Measurements from ENCODE around the gene THSD4.

THSD4 gene

DNA sequence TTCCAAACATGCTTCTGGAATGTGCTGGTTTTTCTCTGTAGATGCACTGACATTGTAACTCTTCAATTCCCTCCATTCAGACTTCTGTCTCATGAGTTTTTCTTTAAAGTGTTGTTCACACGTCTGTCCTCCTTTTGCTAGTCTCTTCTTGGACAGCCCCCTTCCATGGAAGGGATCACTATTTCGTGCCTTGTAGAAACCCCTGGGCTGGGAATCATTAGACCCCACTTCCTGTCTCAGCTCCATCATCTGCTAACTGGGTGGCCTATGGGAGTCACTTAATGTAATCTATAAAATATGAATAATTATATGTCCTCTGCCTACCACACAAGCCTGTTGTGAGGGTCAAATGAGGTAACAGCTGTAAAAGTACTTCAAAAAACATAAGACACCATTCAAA lies 110.6 kb downstream of the THSD4 start:
- Histone ChIP-seq H3K27ac (ENCODE audit: low read depth, low read length, severe bottlenecking) (no peak overlapping the region), H3K9me3 (ENCODE audit: control insufficient read depth, low read length) (no peaks in the 10 kb centered on the region), H3K36me3 (ENCODE audit: control insufficient read depth, insufficient read depth, low read length) (no peaks in the 10 kb centered on the region), H3K4me1 (ENCODE audit: control insufficient read depth, insufficient read depth, low read length, poor library complexity, severe bottlenecking) (peaks cover 7% of the 10 kb centered on the region), H3K4me3 (ENCODE audit: extremely low read depth, insufficient read depth, low read length, poor library complexity, severe bottlenecking) (no peak overlapping the region)
- 100% methylated on average over 1 of the region's 2 CpGs; no CpG with 5 or more reads in 1 of the 2 experiments for WGBS, 2 experiments (ENCODE audit: insufficient coverage in 2 of 2)

DNA sequence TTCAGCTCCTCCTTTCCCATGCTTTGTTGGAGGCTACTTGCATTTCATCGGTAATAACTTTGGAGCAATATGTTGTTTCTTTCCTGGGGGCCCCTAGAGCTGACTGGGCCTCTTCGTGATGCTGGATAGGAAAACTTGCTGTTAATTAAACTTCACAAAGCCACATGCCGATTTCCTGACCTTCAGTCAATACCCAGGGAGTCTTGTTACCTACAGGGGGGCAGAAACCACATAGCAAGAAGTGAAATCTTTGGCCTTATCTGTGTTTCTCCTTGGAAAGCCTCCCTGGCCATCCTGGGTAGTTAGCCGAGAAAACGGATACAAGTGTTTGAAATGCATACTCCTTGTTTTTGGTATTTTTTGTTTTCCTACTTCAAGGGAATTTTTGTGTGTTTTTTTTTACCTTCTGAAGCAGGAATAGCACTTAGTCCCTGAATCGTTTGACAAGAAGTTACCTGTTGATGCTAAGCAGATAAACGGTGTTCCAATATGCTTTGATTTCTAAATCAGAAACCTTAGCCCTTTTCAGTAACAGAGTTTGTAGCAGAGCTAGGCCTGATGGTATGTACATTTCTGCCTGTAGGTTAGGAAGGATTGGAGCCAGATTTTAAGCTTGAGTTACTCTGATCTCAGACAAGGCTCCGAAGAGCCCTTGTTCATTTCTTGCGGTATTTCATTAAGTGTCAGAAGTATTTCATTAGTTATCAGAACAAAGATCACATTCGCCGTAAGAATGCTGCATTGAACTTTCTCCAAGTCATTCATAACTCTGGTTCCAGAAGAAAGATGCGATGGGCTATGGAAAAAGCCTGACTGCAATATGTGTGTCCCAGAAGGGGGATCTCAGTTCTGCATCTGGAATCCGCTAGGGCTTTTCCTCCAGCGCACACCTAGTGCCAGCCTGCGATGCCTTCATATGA lies 111.5 kb downstream of the THSD4 start:
- 72 to 81% methylated on average over 8 to 12 of the region's 15 CpGs for WGBS, 2 experiments (ENCODE audit: insufficient coverage in 2 of 2)
- no peak overlapping the region for H3K27ac ChIP-seq (ENCODE audit: low read depth, low read length, severe bottlenecking)
- no peak overlapping the region for H3K4me3 ChIP-seq (ENCODE audit: extremely low read depth, insufficient read depth, low read length, poor library complexity, severe bottlenecking)

DNA sequence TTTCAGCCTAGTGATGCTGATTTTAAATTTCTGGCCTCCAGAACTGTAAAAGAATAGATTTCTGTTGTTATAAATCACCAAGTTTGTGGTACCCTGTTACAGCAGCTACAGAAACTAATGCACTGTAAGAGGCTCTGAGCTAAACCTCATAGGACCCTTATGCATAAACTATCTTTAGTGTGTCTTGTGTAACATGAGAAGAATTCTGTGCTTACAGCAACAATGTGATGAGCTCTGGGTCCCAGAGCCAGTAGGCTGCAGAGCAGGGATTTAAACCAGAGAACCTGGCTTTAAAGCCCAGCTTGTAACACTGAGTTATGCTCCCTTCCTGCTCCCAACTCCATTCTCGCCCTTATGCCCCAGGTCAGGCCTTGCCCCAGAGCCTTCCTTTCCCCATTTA lies 113.1 kb downstream of the THSD4 start:
- no peaks in the 10 kb centered on the region for H3K9me3 ChIP-seq (ENCODE audit: control insufficient read depth, low read length)
- H3K4me3 ChIP-seq (ENCODE audit: extremely low read depth, insufficient read depth, low read length, poor library complexity, severe bottlenecking) = no peak overlapping the region
- peaks cover 7% of the 10 kb centered on the region for H3K4me1 ChIP-seq (ENCODE audit: control insufficient read depth, insufficient read depth, low read length, poor library complexity, severe bottlenecking)
- WGBS, 2 experiments (ENCODE audit: insufficient coverage in 2 of 2) = 92 to 100% methylated on average over 1 of the region's 1 CpG
- H3K36me3 ChIP-seq (ENCODE audit: control insufficient read depth, insufficient read depth, low read length) = no peaks in the 10 kb centered on the region
- H3K27ac ChIP-seq (ENCODE audit: low read depth, low read length, severe bottlenecking) = peak overlapping the region; percentile 43

More for the DNA sequence above, 111.5 kb downstream of the THSD4 start:
- H3K36me3 ChIP-seq (ENCODE audit: control insufficient read depth, insufficient read depth, low read length) = no peaks in the 10 kb centered on the region
- no peaks in the 10 kb centered on the region for H3K9me3 ChIP-seq (ENCODE audit: control insufficient read depth, low read length)
- peaks cover 7% of the 10 kb centered on the region for H3K4me1 ChIP-seq (ENCODE audit: control insufficient read depth, insufficient read depth, low read length, poor library complexity, severe bottlenecking)

DNA sequence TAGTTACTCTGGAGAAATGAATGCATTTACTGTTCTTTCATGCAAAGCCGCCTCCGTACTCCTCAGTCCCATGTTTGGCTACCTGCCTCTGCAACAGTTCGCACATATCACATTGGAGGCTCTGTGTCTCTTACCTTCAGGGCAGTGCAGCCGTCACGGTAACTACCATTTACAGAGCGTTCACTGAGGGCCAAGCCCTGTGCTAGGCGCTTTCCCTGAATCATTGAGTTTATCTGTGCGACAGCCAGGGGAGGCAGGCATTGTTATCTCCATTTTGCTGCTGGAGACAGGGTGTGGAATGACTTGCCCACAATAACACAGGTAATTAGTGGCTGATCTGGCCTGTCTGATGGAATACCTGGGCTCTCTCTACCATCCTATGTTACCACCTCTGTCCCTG lies 115.0 kb downstream of the THSD4 start:
- peaks cover 7% of the 10 kb centered on the region for H3K4me1 ChIP-seq (ENCODE audit: control insufficient read depth, insufficient read depth, low read length, poor library complexity, severe bottlenecking)
- no peak overlapping the region for H3K4me3 ChIP-seq (ENCODE audit: extremely low read depth, insufficient read depth, low read length, poor library complexity, severe bottlenecking)
- no peak overlapping the region for H3K27ac ChIP-seq (ENCODE audit: low read depth, low read length, severe bottlenecking)
- WGBS, 2 experiments (ENCODE audit: insufficient coverage in 2 of 2) = 92 to 98% methylated on average over 8 of the region's 8 CpGs
- H3K36me3 ChIP-seq (ENCODE audit: control insufficient read depth, insufficient read depth, low read length) = no peaks in the 10 kb centered on the region
- H3K9me3 ChIP-seq (ENCODE audit: control insufficient read depth, low read length) = no peaks in the 10 kb centered on the region

DNA sequence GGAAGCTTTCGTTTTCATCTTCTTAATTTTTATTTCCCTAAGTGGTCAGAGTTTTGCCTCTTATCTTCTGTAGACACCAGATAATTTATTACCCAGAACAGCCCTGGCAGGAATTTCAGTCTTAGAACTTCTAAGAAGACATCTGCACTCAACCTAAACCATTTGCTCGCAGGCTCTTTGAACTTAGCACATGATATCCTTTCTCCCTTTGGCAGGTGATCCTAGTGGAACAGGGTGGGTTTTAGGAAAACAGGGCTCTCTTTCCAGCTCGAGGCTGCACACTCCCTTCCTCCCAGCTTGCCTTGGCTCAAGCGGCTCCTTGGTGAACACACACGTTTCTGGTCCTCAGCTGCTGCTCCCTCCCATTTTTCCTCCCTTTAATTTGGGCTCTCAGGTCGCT lies 116.5 kb downstream of the THSD4 start:
- Histone ChIP-seq H3K9me3 (ENCODE audit: control insufficient read depth, low read length) (no peaks in the 10 kb centered on the region), H3K36me3 (ENCODE audit: control insufficient read depth, insufficient read depth, low read length) (no peaks in the 10 kb centered on the region), H3K4me1 (ENCODE audit: control insufficient read depth, insufficient read depth, low read length, poor library complexity, severe bottlenecking) (peaks cover 7% of the 10 kb centered on the region), H3K27ac (ENCODE audit: low read depth, low read length, severe bottlenecking) (no peak overlapping the region), H3K4me3 (ENCODE audit: extremely low read depth, insufficient read depth, low read length, poor library complexity, severe bottlenecking) (no peak overlapping the region)
- WGBS, 2 experiments (ENCODE audit: insufficient coverage in 2 of 2) = 89 to 91% methylated on average over 5 of the region's 6 CpGs

DNA sequence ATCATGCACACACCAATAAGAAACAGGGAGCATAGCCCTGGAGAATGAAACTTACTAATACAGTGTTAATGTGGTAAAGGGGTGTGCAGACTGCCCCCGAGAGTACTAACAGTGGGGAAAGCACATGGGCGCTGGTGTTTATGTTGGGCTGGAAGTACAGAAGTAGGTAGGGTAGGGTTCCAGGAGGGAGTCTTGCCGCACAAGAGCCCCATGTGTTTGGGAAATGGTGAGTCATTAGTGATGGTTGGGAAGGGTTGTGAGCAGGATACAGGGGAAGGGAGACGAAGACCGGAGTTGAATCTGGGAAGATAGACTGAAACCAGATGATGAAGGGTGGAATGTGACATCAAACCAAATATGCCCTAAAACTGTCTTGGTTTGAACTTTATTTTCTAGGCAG lies 117.1 kb downstream of the THSD4 start:
- no peaks in the 10 kb centered on the region for H3K36me3 ChIP-seq (ENCODE audit: control insufficient read depth, insufficient read depth, low read length)
- WGBS, 2 experiments (ENCODE audit: insufficient coverage in 2 of 2) = 96 to 98% methylated on average over 5 of the region's 5 CpGs
- H3K9me3 ChIP-seq (ENCODE audit: control insufficient read depth, low read length) = no peaks in the 10 kb centered on the region
- peaks cover 7% of the 10 kb centered on the region for H3K4me1 ChIP-seq (ENCODE audit: control insufficient read depth, insufficient read depth, low read length, poor library complexity, severe bottlenecking)
- no peak overlapping the region for H3K27ac ChIP-seq (ENCODE audit: low read depth, low read length, severe bottlenecking)
- no peak overlapping the region for H3K4me3 ChIP-seq (ENCODE audit: extremely low read depth, insufficient read depth, low read length, poor library complexity, severe bottlenecking)

DNA sequence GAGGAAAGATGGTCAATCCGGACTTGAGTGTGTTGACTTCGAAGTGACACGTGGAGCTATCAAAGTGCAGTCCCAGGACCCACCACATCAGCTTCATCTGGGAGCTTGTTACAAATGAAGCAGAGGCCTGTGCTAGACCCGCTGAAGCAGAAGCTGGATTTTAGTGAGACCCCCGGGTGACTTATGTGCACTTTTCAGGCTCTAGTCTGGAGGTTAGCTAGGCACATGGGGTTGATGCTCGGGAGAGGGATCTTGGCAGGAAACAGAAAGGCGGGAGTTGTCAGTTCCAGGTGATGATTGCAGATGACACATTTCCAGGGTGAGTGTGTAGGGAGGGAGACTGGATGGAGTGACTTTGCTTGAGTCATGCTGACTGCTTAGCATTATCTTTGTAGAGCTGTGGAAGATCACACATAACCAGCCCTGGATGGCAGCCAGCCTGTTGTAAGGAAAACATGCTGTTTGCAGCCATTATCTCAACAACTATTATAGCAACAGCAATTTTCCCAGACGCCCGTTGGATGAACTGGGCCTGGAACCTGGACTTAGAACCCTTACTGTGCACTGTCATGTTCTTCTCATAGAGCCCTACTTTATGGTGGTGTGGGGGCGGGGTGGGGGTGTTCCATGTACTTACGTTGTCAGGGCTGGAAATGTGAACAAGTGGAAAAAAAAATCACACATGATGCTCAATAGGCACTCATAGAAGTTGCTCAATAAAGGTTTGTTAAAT lies 122.4 kb downstream of the THSD4 start:
- Histone ChIP-seq H3K9me3 (ENCODE audit: control insufficient read depth, low read length) (no peaks in the 10 kb centered on the region), H3K4me1 (ENCODE audit: control insufficient read depth, insufficient read depth, low read length, poor library complexity, severe bottlenecking) (no peaks in the 10 kb centered on the region), H3K36me3 (ENCODE audit: control insufficient read depth, insufficient read depth, low read length) (no peaks in the 10 kb centered on the region), H3K4me3 (ENCODE audit: extremely low read depth, insufficient read depth, low read length, poor library complexity, severe bottlenecking) (no peak overlapping the region), H3K27ac (ENCODE audit: low read depth, low read length, severe bottlenecking) (peak overlapping the region; percentile 52)
- 83 to 88% methylated on average over 7 of the region's 11 CpGs for WGBS, 2 experiments (ENCODE audit: insufficient coverage in 2 of 2)

DNA sequence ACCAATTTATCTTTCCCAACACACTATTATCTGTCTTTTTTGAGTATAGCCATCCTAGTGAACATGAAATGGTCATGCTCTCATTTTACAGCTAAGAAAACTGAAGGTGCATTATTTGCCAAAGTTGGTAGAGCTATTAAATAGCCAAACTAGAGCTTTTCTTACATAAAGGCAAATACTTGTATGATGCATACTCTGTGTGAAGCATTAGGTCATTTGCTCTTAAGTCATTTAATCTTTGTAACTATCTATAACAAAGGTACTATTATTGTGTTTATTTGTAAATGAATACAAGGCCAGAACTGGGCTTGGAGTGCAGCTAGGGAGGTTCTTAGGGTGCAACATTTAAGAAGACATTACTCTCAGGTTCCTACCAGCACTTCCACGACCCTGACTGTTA lies 123.7 kb downstream of the THSD4 start:
- Histone ChIP-seq H3K27ac (ENCODE audit: low read depth, low read length, severe bottlenecking) (no peak overlapping the region), H3K9me3 (ENCODE audit: control insufficient read depth, low read length) (no peaks in the 10 kb centered on the region), H3K4me1 (ENCODE audit: control insufficient read depth, insufficient read depth, low read length, poor library complexity, severe bottlenecking) (no peaks in the 10 kb centered on the region), H3K36me3 (ENCODE audit: control insufficient read depth, insufficient read depth, low read length) (no peaks in the 10 kb centered on the region), H3K4me3 (ENCODE audit: extremely low read depth, insufficient read depth, low read length, poor library complexity, severe bottlenecking) (no peak overlapping the region)
- 78% methylated on average over 1 of the region's 1 CpG; no CpG with 5 or more reads in 1 of the 2 experiments for WGBS, 2 experiments (ENCODE audit: insufficient coverage in 2 of 2)

DNA sequence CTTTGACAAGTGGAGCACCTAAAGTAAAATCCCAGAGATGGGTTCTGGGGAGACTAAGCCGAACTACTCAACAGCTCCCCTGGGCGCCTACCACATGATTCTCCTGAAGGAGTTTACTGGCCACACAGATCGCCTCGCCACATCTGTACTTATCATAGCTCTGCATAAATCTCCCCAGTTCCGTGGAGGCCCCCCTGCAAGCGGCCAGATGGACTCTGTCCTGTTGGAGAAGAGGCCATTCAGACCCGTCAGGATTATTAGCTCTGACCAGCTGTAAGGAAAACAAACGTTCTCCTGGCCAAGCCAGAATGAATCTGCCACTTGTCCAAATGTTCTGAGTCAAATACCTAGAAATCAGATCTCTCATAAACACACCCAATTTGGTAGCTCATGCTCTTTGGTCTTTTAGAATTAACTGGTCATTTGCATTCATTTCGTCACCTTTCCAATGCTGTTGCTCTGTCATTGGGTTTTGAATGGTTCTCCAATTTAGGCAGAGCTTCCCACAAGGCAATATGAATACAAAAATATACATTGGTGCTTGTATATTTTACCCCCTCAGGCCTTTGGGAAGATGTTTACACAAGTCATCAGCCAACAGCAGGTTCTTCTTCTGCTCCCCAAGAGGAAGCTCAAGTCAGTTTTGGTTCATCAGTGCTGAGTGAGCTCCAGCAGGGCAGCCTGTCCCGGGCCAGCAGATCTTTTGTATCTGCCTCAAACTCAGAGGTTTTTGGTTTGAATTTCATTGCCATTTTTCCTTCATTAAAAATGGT lies 124.5 kb downstream of the THSD4 start:
- Histone ChIP-seq H3K4me3 (ENCODE audit: extremely low read depth, insufficient read depth, low read length, poor library complexity, severe bottlenecking) (no peak overlapping the region), H3K27ac (ENCODE audit: low read depth, low read length, severe bottlenecking) (no peak overlapping the region), H3K4me1 (ENCODE audit: control insufficient read depth, insufficient read depth, low read length, poor library complexity, severe bottlenecking) (no peaks in the 10 kb centered on the region), H3K36me3 (ENCODE audit: control insufficient read depth, insufficient read depth, low read length) (no peaks in the 10 kb centered on the region), H3K9me3 (ENCODE audit: control insufficient read depth, low read length) (no peaks in the 10 kb centered on the region)
- 79 to 85% methylated on average over 7 to 8 of the region's 10 CpGs for WGBS, 2 experiments (ENCODE audit: insufficient coverage in 2 of 2)

DNA sequence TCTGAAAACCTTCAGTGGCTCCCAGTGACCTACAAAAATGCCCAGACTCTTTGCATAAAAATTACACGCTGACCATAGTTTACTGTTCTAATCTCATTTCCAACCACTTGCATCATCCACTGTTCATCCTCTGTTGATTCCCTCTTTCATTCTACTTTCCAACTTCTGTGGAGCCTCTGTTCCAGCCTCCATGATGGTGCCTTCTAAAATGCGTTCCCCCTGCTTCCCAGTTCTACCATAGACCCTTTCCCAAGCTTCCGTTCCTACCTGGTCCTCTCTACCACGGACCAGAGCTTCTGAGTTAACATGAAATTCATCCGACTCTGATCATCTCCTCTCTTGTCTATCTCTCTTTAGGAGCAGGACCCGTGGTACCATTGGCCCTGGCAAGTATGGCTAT lies 127.0 kb downstream of the THSD4 start:
- 89 to 95% methylated on average over 6 of the region's 6 CpGs for WGBS, 2 experiments (ENCODE audit: insufficient coverage in 2 of 2)
- no peaks in the 10 kb centered on the region for H3K36me3 ChIP-seq (ENCODE audit: control insufficient read depth, insufficient read depth, low read length)
- no peaks in the 10 kb centered on the region for H3K9me3 ChIP-seq (ENCODE audit: control insufficient read depth, low read length)
- H3K4me3 ChIP-seq (ENCODE audit: extremely low read depth, insufficient read depth, low read length, poor library complexity, severe bottlenecking) = no peak overlapping the region
- no peak overlapping the region for H3K27ac ChIP-seq (ENCODE audit: low read depth, low read length, severe bottlenecking)
- no peaks in the 10 kb centered on the region for H3K4me1 ChIP-seq (ENCODE audit: control insufficient read depth, insufficient read depth, low read length, poor library complexity, severe bottlenecking)
